Placental pericyte (primary cell): Measurements from ENCODE around the gene GFER. TPM values are rescaled to one million over a fixed set of nuclear protein-coding genes. Genes with fewer than 3 reads are reported as not detected.

ENCODE experiments used
- small RNA-seq: library from RNA; depleted of rRNA; stranded (forward); fragments of <200 nt; gene quantifications from one replicate; pipeline ENCODE3, GENCODE V24; 2012; ENCODE audit warnings: low replicate concordance
- total RNA-seq: library from RNA; depleted of rRNA; stranded (reverse); fragments of >200 nt; gene quantifications from 2 replicates; pipeline ENCODE4 v1.2.3, GENCODE V29; 2012

The GFER gene
- total RNA-seq, result 14.6 and 15.3 TPM in 2 replicates

DNA sequence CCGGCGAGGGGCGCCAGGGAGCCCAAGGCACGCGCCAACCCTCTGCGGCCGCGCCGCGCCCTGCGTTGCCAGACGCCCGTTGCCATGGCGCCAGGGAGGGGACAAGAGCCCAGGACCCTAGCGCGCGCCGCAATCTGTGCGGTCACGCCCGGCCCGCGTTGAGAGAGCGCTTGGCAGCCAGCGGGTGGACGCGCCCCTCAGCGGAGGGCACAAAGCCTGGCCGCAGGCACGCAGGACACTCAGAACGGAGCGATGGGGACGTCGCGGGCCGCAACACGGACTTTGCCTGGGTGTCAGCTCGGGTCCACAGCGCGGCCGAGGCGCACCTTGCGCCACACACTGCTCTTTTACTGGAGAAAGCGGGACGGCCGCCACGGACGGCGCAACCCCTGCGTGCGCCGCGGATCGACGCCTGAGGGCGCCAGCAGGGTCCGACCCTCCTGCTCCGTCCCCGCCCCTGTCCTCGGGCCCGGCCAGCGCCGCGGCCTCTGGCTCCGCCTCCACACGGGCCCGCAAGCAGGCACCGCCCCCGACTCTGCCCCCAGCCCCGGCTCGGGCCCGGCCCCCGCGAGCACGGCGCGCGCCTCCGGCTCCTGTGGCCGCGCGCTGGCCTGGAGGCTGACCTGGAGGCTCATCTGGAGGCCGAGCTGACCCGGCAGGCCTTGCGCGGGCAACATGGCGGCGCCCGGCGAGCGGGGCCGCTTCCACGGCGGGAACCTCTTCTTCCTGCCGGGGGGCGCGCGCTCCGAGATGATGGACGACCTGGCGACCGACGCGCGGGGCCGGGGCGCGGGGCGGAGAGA, at the start of gene GFER:
GFER (plus strand) TSS at position 650 of the 803 bp plus-strand sequence; CDS start at position 676, 26 bp downstream.

GRCh38 chr16:1942810-1943726, 40.9 kb upstream of the GFER start, which contains the start of gene MSRB1:
TSS of gene MSRB1 (minus strand) at chr16:1943199. CDS start at chr16:1943156, 43 bp downstream.

DNA sequence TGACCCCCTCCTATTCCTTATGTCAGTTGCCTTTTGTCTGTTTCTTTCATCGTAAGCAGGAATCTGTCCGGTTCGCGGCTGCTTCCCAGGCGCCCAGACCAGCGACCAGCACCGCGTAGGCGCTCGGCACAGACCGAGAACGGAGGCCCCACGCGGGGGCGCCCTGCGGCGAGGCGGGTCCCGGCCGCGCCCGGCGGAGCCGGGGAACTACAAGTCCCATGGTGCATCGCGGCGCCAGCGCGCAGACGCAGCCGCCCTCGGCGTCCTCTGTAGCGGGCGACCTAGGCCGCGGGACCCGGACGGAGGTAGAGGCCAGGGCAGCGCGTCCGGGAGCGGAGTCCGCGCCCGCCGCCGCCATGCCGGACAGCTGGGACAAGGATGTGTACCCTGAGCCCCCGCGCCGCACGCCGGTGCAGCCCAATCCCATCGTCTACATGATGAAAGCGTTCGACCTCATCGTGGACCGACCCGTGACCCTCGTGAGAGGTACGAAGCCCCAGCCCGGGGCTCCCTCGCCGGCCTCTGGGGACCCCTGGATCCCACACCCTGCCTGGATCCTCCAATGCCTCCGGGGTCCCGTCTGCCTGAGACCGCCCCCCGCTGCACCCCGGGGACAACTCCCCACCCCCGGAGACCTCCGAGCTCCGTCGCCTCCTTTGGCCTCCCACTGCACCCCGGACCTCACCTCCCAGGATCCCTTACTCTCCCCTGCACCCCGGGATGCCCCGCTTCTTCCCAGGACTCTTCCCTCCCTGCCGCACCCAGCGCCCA, 24.5 kb upstream of the GFER start, which contains the start of gene NDUFB10:
NDUFB10 (plus strand) TSS at position 270 of the 771 bp plus-strand sequence; CDS start at position 357, 87 bp downstream.

GRCh38 chr16:1964506-1965395, 19.2 kb upstream of the GFER start, which contains the start of gene RPS2:
TSS of gene RPS2 (minus strand) at chr16:1964826. CDS start at chr16:1964625, 201 bp downstream.

GRCh38 chr16:1966460-1966859, 17.5 kb upstream of the GFER start, which contains the start of gene RNF151:
TSS of gene RNF151 (plus strand) at chr16:1966856. CDS start at chr16:1966882, 26 bp downstream.

DNA sequence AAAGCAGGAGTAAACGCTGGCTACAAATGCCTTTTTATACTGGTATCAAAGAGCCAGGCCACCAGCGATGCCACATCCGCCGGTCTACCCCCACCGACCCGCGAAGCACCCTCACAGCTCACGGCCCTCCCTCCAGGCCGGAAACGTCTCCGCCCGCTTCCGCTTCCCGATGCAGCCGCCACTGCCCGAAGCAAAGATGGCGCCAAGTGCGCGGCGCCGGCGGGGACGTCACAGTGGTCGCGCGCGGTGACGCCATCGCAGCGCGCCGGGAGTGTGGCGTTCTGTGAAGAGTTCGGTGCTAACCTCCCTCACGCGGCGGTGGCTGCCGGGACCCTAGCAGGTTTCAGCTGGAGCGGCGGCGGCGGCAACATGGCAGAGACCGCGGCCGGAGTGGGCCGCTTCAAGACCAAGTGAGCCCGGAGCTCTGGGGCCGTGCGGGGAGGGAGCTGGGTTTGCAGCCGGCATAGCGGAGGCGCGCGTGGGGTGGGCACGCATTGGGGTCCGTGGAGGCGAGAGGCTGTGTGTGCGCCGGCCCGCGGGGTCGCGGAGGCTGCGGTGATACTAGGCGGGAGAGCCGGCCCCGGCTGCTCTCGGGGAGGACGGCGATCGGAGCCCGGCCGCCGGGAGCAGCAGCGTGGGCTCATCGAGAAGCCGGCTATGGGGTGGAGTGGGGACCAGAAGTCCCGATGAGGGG, 12.1 kb upstream of the GFER start, which contains the start of gene TBL3:
TBL3 (plus strand) TSS at position 258 of the 694 bp plus-strand sequence; CDS start at position 370, 112 bp downstream.

DNA sequence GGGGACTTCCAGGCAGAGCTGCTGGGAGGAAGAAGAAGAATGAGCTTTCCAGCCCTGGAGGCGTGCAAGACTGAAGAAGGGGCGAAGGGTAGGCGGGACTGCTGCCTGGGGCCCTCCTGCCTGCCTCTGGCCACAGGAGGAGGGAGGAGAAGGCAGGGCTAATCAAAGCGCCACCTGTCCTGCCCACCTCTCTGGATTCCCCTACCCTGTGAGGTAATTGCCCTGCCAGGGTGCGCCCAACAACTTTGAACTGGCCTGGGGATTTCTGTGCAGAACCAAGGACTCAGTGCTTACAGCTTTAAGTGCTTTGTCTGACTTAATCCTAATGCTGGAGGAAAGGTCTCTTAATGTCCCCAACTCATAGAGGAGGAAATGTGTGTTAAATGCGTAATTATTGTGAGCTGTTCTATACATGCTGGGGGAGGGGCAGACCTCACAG, 2.6 kb upstream of the GFER start, which contains the start of gene NOXO1:
NOXO1 (minus strand) TSS at position 72 of the 439 bp plus-strand sequence. CDS start 290 bp downstream, outside the sequence.

GRCh38 chr16:1989209-1990100, 5.5 kb downstream of the GFER start, which contains the start of gene SYNGR3:
TSS of gene SYNGR3 (plus strand) at chr16:1989970. CDS start at chr16:1990103, 133 bp downstream.

DNA sequence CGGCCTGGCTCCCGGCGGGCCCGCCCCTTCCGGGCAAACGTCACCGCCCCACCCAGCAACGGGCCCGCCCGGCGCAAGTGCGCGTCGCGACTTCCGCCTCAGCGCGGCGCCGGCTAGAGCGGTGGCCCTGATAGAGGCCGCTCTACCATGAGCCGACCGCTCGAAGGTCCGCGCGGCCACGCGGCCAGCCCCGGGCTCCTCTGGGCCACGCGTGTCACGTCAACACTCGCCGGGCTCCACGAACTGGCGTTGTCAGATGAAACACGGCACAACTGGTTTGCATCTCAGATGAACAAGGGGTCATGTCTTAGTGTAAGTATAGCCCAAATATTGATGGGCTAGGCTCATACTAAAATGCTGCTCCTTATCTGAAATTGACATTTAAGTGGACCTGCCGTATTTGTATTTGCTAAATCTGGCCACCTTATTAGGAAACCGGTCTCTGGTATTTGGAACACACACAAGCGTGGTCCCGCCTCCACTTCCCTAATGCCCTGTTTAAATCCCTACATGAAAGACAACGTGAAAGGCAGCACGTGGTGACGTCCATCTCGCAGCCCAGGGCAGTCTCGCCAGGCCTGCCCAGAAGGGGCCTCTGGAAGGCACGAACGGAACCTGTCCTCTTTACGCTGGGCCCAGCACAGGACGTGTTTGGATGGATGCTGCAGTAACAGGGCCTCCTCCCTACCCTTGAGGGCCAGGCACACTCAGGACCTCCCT, 26.0 kb downstream of the GFER start, which contains the start of gene ZNF598:
ZNF598 (minus strand) TSS at position 31 of the 720 bp plus-strand sequence.

DNA sequence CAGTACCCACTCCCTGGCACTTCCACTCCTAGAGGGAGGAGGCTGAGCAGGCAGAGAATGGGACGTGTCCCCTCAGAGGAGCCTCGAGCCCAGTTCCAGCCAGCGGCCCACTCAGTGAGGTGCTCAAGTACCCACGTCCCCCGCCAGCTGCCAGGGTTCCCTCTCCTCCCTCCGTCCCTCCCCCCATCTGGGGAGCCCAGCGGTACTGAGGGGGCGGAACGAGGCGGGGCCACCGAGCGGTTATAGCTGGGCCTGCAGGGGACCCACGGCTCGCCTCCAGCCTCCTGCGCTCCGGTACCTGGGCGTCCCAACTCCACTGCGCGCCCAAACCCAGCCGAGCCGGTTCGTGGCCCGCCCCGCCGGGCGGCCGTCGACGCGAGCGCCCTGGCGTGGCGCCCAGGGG, 35.5 kb downstream of the GFER start, which contains the start of gene NPW:
NPW (plus strand) TSS at position 268 of the 403 bp plus-strand sequence.

DNA sequence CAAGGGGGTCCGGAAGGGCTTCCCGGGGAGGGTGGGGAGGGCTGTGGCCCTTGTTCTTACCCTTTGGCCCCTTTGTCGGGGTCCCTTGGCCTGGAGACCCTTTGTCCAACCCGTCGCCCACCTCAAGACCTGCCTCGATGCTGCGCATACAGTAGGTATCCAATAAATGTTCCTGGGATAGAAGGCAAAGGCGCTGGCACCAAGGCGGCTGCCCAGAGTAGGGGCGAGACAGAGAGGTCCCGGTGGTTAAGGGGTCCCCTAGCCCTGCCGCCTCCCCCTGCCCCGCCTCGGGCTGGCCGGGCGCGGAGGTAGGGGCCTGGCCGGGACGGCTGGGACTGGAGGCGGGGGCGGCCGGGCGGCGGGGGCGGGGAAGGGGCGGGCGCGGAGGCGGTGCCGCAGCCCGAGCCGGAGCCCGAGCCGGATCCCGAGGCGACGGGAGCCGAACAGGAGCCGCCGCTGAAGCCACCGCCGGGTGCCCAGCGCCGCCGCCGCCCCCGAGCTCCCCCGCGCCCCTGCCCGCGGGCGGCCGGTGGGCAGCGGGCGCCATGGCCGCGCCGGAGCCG, 42.5 kb downstream of the GFER start, which contains the start of gene NHERF2:
NHERF2 (plus strand) TSS at position 442 of the 563 bp plus-strand sequence; CDS start at position 546, 104 bp downstream.

Small RNA genes lying within 50 kb of the gene (small RNA-seq; reads per million reads assigned to genes)
- not detected for gene AC005363.2
- not detected for gene RN7SL219P
- not detected for gene SNORA10
- not detected for gene SNORA64

Other genes with a start within 250 kb of the GFER start
- 24.5 and 42.1 TPM in 2 replicates for gene NME3, start 212.7 kb upstream of the GFER start, total RNA-seq
- 10.3 and 14.5 TPM in 2 replicates for gene EME2, start 211.4 kb upstream of the GFER start, total RNA-seq
- 57.6 and 82.5 TPM in 2 replicates for gene MRPS34, start 211.1 kb upstream of the GFER start, total RNA-seq
- 32.2 and 38.1 TPM in 2 replicates for gene SPSB3, start 201.6 kb upstream of the GFER start, total RNA-seq
- gene NUBP2, start 201.2 kb upstream of the GFER start, total RNA-seq, result 78.1 and 96.1 TPM in 2 replicates
- under 0.01 TPM in 2 replicates for gene IGFALS, start 190.5 kb upstream of the GFER start, total RNA-seq
- 28.1 and 56.2 TPM in 2 replicates for gene HAGH, start 157.4 kb upstream of the GFER start, total RNA-seq
- gene FAHD1, start 157.0 kb upstream of the GFER start, total RNA-seq, result 66.3 and 77.3 TPM in 2 replicates
- not detected in 2 replicates for gene MEIOB, start 112.0 kb upstream of the GFER start, total RNA-seq
- not detected in 2 replicates for gene HS3ST6, start 65.8 kb upstream of the GFER start, total RNA-seq
- 13.3 and 15.3 TPM in 2 replicates for gene MSRB1, start 41.0 kb upstream of the GFER start, total RNA-seq
- not detected in 2 replicates for gene RPL3L, start 29.5 kb upstream of the GFER start, total RNA-seq
- 103 and 191 TPM in 2 replicates for gene NDUFB10, start 24.7 kb upstream of the GFER start, total RNA-seq
- gene RPS2, start 19.4 kb upstream of the GFER start, total RNA-seq, result 1,155 and 3,788 TPM in 2 replicates
- 0.43 TPM in 1 of 2 replicates, not detected in the other for gene RNF151, start 17.3 kb upstream of the GFER start, total RNA-seq
- gene TBL3, start 12.1 kb upstream of the GFER start, total RNA-seq, result 49.8 and 57.6 TPM in 2 replicates
- 0.44 TPM in 1 of 2 replicates, not detected in the other for gene NOXO1, start 2.7 kb upstream of the GFER start, total RNA-seq
- gene SYNGR3, start 5.8 kb downstream of the GFER start, total RNA-seq, result 0.86 and 5.7 TPM in 2 replicates
- 39.2 and 54.9 TPM in 2 replicates for gene ZNF598, start 25.6 kb downstream of the GFER start, total RNA-seq
- gene NPW, start 35.6 kb downstream of the GFER start, total RNA-seq, result 0.22 and 1.0 TPM in 2 replicates
- gene NHERF2, start 42.7 kb downstream of the GFER start, total RNA-seq, result 53.2 and 107 TPM in 2 replicates
- gene NTHL1, start 63.6 kb downstream of the GFER start, total RNA-seq, result 17.3 and 33.6 TPM in 2 replicates
- gene TSC2, start 63.8 kb downstream of the GFER start, total RNA-seq, result 70.2 and 86.8 TPM in 2 replicates
- gene PKD1, start 151.7 kb downstream of the GFER start, total RNA-seq, result 159 and 223 TPM in 2 replicates
- 1.4 and 1.5 TPM in 2 replicates for gene RAB26, start 164.4 kb downstream of the GFER start, total RNA-seq
- 72.4 and 77.7 TPM in 2 replicates for gene TRAF7, start 171.6 kb downstream of the GFER start, total RNA-seq
- under 0.01 and 0.22 TPM in 2 replicates for gene CASKIN1, start 212.4 kb downstream of the GFER start, total RNA-seq
- 37.4 and 39.2 TPM in 2 replicates for gene MLST8, start 221.3 kb downstream of the GFER start, total RNA-seq
- 1.5 and 1.9 TPM in 2 replicates for gene BRICD5, start 226.7 kb downstream of the GFER start, total RNA-seq
- gene PGP, start 230.6 kb downstream of the GFER start, total RNA-seq, result 12.7 and 33.9 TPM in 2 replicates
- gene E4F1, start 239.4 kb downstream of the GFER start, total RNA-seq, result 28.0 and 42.5 TPM in 2 replicates